Nephron progenitor cell (in vitro differentiated cells): ENCODE data around the gene PREX1.

Experiments used
- DNase-seq: peaks from one replicate; pipeline ENCODE4 v3.0.0; 2021
- H3K27ac Mint-ChIP-seq: 2 replicates; pipeline ENCODE4 v1.8.0; 2021; ENCODE audit warnings: mild to moderate bottlenecking, moderate library complexity, mixed read lengths
- H3K27me3 Mint-ChIP-seq: 2 replicates; pipeline ENCODE4 v1.8.0; 2021; ENCODE audit warnings: mild to moderate bottlenecking, low read depth, mixed read lengths; ENCODE audit not compliant: poor library complexity
- H3K36me3 Mint-ChIP-seq: 2 replicates; pipeline ENCODE4 v1.8.0; 2021; ENCODE audit warnings: low read depth, mixed read lengths
- H3K4me1 Mint-ChIP-seq: 2 replicates; pipeline ENCODE4 v1.8.0; 2021; ENCODE audit warnings: mixed read lengths
- H3K4me3 Mint-ChIP-seq: 2 replicates; pipeline ENCODE4 v1.8.0; 2021; ENCODE audit warnings: mild to moderate bottlenecking, moderate library complexity, mixed read lengths
- H3K9me3 Mint-ChIP-seq: 2 replicates; pipeline ENCODE4 v1.8.0; 2021; ENCODE audit warnings: mild to moderate bottlenecking, moderate library complexity, mixed read lengths
- CTCF ChIP-seq: fragments of 200-600 bp; sonication (generic); IDR thresholded peaks from 2 replicates; pipeline ENCODE4 v1.5.0; 2021; ENCODE audit warnings: antibody characterized with exemption

The PREX1 gene

GRCh38 chr20:48835390-48835789, 7.6 kb upstream of the PREX1 start:
- peaks cover 31% of the 10 kb centered on the region for H3K4me1 Mint-ChIP-seq
- no peak overlapping the region for H3K4me3 Mint-ChIP-seq
- H3K27ac Mint-ChIP-seq: no peak overlapping the region

GRCh38 chr20:48834278-48834677, 6.5 kb upstream of the PREX1 start:
- no peaks in the 10 kb centered on the region for H3K36me3 Mint-ChIP-seq
- no peak overlapping the region for H3K4me3 Mint-ChIP-seq
- H3K27ac Mint-ChIP-seq: no peak overlapping the region
- H3K4me1 Mint-ChIP-seq: peaks cover 36% of the 10 kb centered on the region
- H3K27me3 Mint-ChIP-seq: peaks cover 19% of the 10 kb centered on the region
- no peak for TF ChIP-seq CTCF
- DNase-seq: no peak
- no peaks in the 10 kb centered on the region for H3K9me3 Mint-ChIP-seq

More at GRCh38 chr20:48835390-48835789, 7.6 kb upstream of the PREX1 start:
- peaks cover 22% of the 10 kb centered on the region for H3K27me3 Mint-ChIP-seq
- TF ChIP-seq CTCF: no peak
- no peaks in the 10 kb centered on the region for H3K36me3 Mint-ChIP-seq
- no peak for DNase-seq
- no peaks in the 10 kb centered on the region for H3K9me3 Mint-ChIP-seq

- peaks cover 22% of the 10 kb centered on the region for H3K27me3 Mint-ChIP-seq
- no peaks in the 10 kb centered on the region for H3K9me3 Mint-ChIP-seq
- H3K36me3 Mint-ChIP-seq: no peaks in the 10 kb centered on the region
- H3K27ac Mint-ChIP-seq: no peak overlapping the region
- H3K4me3 Mint-ChIP-seq: no peak overlapping the region
- peaks cover 44% of the 10 kb centered on the region for H3K4me1 Mint-ChIP-seq
- no peak for DNase-seq
- no peak for TF ChIP-seq CTCF
Measured at GRCh38 chr20:48832405-48832730, 4.6 kb upstream of the PREX1 start.

- TF ChIP-seq CTCF: no peak
- H3K4me3 Mint-ChIP-seq: no peak overlapping the region
- H3K36me3 Mint-ChIP-seq: no peaks in the 10 kb centered on the region
- H3K9me3 Mint-ChIP-seq: no peaks in the 10 kb centered on the region
- no peak for DNase-seq
- peaks cover 18% of the 10 kb centered on the region for H3K27me3 Mint-ChIP-seq
- H3K27ac Mint-ChIP-seq: no peak overlapping the region
- H3K4me1 Mint-ChIP-seq: peaks cover 41% of the 10 kb centered on the region
Measured at GRCh38 chr20:48831718-48832404, 4.1 kb upstream of the PREX1 start.

- H3K27ac Mint-ChIP-seq: no peak overlapping the region
- H3K36me3 Mint-ChIP-seq: no peaks in the 10 kb centered on the region
- peaks cover 16% of the 10 kb centered on the region for H3K27me3 Mint-ChIP-seq
Measured at GRCh38 chr20:48830826-48831318, 3.1 kb upstream of the PREX1 start.

More at GRCh38 chr20:48830826-48831318, 3.1 kb upstream of the PREX1 start:
- no peak for TF ChIP-seq CTCF
- no peak for DNase-seq
- H3K4me1 Mint-ChIP-seq: peaks cover 50% of the 10 kb centered on the region
- no peaks in the 10 kb centered on the region for H3K9me3 Mint-ChIP-seq
- H3K4me3 Mint-ChIP-seq: no peak overlapping the region
